Measurements from ENCODE around the gene RPUSD3. TPM values are rescaled to one million over a fixed set of nuclear protein-coding genes. Genes with fewer than 3 reads are reported as not detected.
A peak's percentile ranks its signal among the peaks of the same experiment; 100 is the strongest.

RPUSD3 gene
- total and polyA plus RNA-seq, 9 of the 15 experiments (the other 6 are each of a cell fraction or from before 2014, with no cell fraction given): 13.8 to 99.0 (median 59.3) TPM

- TF ChIP-seq, protein P1, sequence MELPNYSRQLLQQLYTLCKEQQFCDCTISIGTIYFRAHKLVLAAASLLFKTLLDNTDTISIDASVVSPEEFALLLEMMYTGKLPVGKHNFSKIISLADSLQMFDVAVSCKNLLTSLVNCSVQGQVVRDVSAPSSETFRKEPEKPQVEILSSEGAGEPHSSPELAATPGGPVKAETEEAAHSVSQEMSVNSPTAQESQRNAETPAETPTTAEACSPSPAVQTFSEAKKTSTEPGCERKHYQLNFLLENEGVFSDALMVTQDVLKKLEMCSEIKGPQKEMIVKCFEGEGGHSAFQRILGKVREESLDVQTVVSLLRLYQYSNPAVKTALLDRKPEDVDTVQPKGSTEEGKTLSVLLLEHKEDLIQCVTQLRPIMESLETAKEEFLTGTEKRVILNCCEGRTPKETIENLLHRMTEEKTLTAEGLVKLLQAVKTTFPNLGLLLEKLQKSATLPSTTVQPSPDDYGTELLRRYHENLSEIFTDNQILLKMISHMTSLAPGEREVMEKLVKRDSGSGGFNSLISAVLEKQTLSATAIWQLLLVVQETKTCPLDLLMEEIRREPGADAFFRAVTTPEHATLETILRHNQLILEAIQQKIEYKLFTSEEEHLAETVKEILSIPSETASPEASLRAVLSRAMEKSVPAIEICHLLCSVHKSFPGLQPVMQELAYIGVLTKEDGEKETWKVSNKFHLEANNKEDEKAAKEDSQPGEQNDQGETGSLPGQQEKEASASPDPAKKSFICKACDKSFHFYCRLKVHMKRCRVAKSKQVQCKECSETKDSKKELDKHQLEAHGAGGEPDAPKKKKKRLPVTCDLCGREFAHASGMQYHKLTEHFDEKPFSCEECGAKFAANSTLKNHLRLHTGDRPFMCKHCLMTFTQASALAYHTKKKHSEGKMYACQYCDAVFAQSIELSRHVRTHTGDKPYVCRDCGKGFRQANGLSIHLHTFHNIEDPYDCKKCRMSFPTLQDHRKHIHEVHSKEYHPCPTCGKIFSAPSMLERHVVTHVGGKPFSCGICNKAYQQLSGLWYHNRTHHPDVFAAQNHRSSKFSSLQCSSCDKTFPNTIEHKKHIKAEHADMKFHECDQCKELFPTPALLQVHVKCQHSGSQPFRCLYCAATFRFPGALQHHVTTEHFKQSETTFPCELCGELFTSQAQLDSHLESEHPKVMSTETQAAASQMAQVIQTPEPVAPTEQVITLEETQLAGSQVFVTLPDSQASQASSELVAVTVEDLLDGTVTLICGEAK (IDR thresholded peaks at IDR 0.05): no peak
- TF ChIP-seq, protein P1 (CRISPR knock-in tag; IDR thresholded peaks at IDR 0.05): no peak; the same call in 1 of the 2 replicates
- TF ChIP-seq HIVEP1 (CRISPR knock-in tag; IDR thresholded peaks at IDR 0.05) (no peak), E2F5 (CRISPR knock-in tag; IDR thresholded peaks at IDR 0.05) (no peak), ADNP (tag; IDR thresholded peaks at IDR 0.05) (peak; percentile 49; the same call in 1 of the 2 replicates), FOXP4 (CRISPR knock-in tag; IDR thresholded peaks at IDR 0.05; ENCODE audit: borderline replicate concordance) (0 out of 2 replicates have a peak, but pooled peaks have one; percentile 16), KAT2B (IDR thresholded peaks at IDR 0.05; ENCODE audit: low read depth, low read length) (no peak), POU5F1 (IDR thresholded peaks at IDR 0.05; ENCODE audit: borderline replicate concordance, low read depth, low read length, partially characterized antibody) (no peak), ZNF551 (CRISPR knock-in tag; IDR thresholded peaks at IDR 0.05) (no peak), MED1 (CRISPR knock-in tag; IDR thresholded peaks at IDR 0.05; ENCODE audit: borderline replicate concordance) (no peak), ZKSCAN8 (CRISPR knock-in tag; IDR thresholded peaks at IDR 0.05) (0 out of 2 replicates have a peak, but pooled peaks have one; percentile 27), LARP7 (IDR thresholded peaks at IDR 0.05) (no peak), RUNX1 (IDR thresholded peaks at IDR 0.05; ENCODE audit: low read depth) (no peak)
- TF ChIP-seq, protein P2, sequence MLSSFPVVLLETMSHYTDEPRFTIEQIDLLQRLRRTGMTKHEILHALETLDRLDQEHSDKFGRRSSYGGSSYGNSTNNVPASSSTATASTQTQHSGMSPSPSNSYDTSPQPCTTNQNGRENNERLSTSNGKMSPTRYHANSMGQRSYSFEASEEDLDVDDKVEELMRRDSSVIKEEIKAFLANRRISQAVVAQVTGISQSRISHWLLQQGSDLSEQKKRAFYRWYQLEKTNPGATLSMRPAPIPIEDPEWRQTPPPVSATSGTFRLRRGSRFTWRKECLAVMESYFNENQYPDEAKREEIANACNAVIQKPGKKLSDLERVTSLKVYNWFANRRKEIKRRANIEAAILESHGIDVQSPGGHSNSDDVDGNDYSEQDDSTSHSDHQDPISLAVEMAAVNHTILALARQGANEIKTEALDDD (IDR thresholded peaks at IDR 0.05): no peak
Measured at GRCh38 chr3:9891072-9891622, 47.3 kb upstream of the RPUSD3 start (continued).

Measured in K562 (cell line).